Measurements from ENCODE around the gene PRKCE. TPM values are rescaled to one million over a fixed set of nuclear protein-coding genes. Genes with fewer than 3 reads are reported as not detected.

PRKCE gene
- total and polyA plus RNA-seq, 2 donors (not counting 3 experiments of a cell fraction or from before 2014, with no cell fraction given), result 27.9 to 33.9 TPM

DNA sequence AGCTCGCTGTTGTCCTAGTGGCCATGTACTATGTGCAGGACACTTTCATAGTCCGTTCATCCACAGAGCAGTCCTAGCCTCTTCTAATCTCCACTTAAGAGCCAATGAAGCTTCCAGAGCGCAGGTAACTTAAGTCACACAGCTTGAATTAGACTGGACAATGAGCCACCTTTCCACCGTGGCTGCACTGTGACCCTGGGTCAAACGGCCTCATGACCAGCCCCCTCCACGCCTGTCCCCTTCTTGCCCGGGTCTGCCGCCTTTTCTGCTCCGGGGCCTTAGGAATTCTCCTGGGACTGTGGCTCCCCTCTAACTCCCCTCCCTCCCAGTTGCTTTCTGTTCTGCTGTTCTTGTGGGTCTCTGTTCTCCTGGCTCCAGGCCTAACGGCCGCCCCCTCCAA is 8.4 kb upstream of the PRKCE start:
- no peaks in the 10 kb centered on the region for H4K20me1 ChIP-seq (replicated peaks; ENCODE audit: control insufficient read depth, extremely low read depth, insufficient read depth, low read length)
- dilution Hi-C loops (cut with MboI; ENCODE audit: extremely low pct_ligation_motif_present, low sequenced_read_pairs), result no loop called here
- H2AFZ ChIP-seq (ENCODE audit: low read depth, low read length), result peak overlapping the region; percentile 94
- TF ChIP-seq, protein P1, sequence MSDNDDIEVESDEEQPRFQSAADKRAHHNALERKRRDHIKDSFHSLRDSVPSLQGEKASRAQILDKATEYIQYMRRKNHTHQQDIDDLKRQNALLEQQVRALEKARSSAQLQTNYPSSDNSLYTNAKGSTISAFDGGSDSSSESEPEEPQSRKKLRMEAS (IDR thresholded peaks at IDR 0.05; ENCODE audit: insufficient read depth, insufficient read length), result no peak
- TF ChIP-seq POLR2AphosphoS5 (IDR thresholded peaks at IDR 0.05; ENCODE audit: insufficient read depth, low read depth, low read length), result no peak
- TF ChIP-seq POLR2A (IDR thresholded peaks at IDR 0.05; ENCODE audit: low read depth, low read length), result no peak
- TF ChIP-seq, protein P2, sequence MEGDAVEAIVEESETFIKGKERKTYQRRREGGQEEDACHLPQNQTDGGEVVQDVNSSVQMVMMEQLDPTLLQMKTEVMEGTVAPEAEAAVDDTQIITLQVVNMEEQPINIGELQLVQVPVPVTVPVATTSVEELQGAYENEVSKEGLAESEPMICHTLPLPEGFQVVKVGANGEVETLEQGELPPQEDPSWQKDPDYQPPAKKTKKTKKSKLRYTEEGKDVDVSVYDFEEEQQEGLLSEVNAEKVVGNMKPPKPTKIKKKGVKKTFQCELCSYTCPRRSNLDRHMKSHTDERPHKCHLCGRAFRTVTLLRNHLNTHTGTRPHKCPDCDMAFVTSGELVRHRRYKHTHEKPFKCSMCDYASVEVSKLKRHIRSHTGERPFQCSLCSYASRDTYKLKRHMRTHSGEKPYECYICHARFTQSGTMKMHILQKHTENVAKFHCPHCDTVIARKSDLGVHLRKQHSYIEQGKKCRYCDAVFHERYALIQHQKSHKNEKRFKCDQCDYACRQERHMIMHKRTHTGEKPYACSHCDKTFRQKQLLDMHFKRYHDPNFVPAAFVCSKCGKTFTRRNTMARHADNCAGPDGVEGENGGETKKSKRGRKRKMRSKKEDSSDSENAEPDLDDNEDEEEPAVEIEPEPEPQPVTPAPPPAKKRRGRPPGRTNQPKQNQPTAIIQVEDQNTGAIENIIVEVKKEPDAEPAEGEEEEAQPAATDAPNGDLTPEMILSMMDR (IDR thresholded peaks at IDR 0.05; ENCODE audit: extremely low read depth in 1 of 2, insufficient read depth in 1 of 2, low read depth in 1 of 2, low read length in 2 of 2), result no peak
- TF ChIP-seq MYC (IDR thresholded peaks at IDR 0.05; ENCODE audit: low read depth, low read length), result no peak
- no peak for TF ChIP-seq EZH2 (IDR thresholded peaks at IDR 0.05; ENCODE audit: borderline replicate concordance, low read depth, low read length, severe bottlenecking)
- no peak for TF ChIP-seq GATA2 (IDR thresholded peaks at IDR 0.05; ENCODE audit: insufficient read depth, insufficient read length, low read depth, low read length)
- no peak for TF ChIP-seq JUN (IDR thresholded peaks at IDR 0.05; ENCODE audit: borderline replicate concordance, insufficient read depth, insufficient read length, low read depth)
- TF ChIP-seq FOS (IDR thresholded peaks at IDR 0.05; ENCODE audit: borderline replicate concordance, insufficient read depth, low read length), result no peak
- H3K9me3 ChIP-seq (replicated peaks; ENCODE audit: control insufficient read depth, insufficient read depth, low read length), result no peaks in the 10 kb centered on the region
- no TSS peak for BruUV-seq (replicated peaks)
- no peaks in the 10 kb centered on the region for H3K79me2 ChIP-seq (ENCODE audit: control insufficient read depth, insufficient read depth, low read length)
- peak; percentile 21 for DNase-seq (ENCODE audit: low read depth, low spot score)
- H3K9me1 ChIP-seq (replicated peaks; ENCODE audit: control insufficient read depth, extremely low read depth, insufficient read depth, low read length), result no peaks in the 10 kb centered on the region
- H3K36me3 ChIP-seq (ENCODE audit: control insufficient read depth in 2 of 2, extremely low read depth in 1 of 2, insufficient read depth in 2 of 2, low read length in 2 of 2), result no peaks in the 10 kb centered on the region
- ChIA-PET POLR2A (no interaction called here), CTCF (interaction anchor here (0.6 to 4.0 kb wide), 12 partner anchors 10 to 350 kb away, joined by 3 to 31 read pairs (median 3); no protein-coding TSS in a partner anchor)
- peak overlapping the region; percentile 13 for H3K27ac ChIP-seq (ENCODE audit: insufficient read depth, low read depth, low read length)
- peak overlapping the region; percentile 69 for H3K9ac ChIP-seq (replicated peaks; ENCODE audit: extremely low read depth, insufficient read depth, low read length)
- no peak for FAIRE-seq
- intact Hi-C loops (cut with micrococcal nuclease), result loop anchor here (1.0 kb wide), 6 partner anchors 58 to 818 kb away; no protein-coding TSS in a partner anchor
- H3K27me3 ChIP-seq (ENCODE audit: control insufficient read depth in 2 of 2, insufficient read depth in 2 of 2, low read length in 2 of 2), result no peaks in the 10 kb centered on the region
- peak overlapping the region; percentile 55 for H3K4me2 ChIP-seq (ENCODE audit: insufficient read depth, low read length)
- H3K4me3 ChIP-seq (replicated peaks in 1 of 3; ENCODE audit: insufficient read depth in 1 of 3, low read depth in 1 of 3, low read length in 3 of 3), result peak overlapping the region; percentile 52 to 63 (median 59)
- peaks cover 3% of the 10 kb centered on the region for H3K4me1 ChIP-seq (ENCODE audit: control insufficient read depth, extremely low read depth, insufficient read depth, low read length)
